Cerebellar cortex (tissue), 1 donor: ENCODE measurements around the gene IL10RA.
"Not testable (repeated sequence)": the region's sequence is repeated elsewhere in the genome, so short reads cannot be mapped to it uniquely, and the experiment has no call there.

Experiments used
- DNase-seq: peaks from one replicate; pipeline ENCODE4 v3.0.0-alpha.2; 2015; ENCODE audit warnings: low spot score

Gene IL10RA

DNA sequence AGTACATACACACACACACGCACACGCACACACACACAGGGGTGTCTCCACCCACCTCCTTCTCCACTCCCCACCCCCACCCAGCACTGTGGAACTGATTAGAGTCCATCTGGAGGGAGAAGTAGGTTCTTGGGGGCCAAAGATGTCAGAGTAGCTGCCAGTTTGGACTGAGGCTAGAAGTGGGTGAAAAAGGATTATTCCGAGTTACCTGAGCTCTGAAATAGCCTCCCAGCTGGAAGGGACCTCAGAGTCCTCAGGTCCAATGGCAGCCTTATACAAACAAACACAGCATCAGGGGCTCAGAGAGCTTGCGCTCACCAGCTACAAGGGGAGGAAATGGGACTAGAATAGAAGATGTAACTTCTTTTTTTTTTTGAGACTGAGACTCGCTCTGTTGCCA, 20.8 kb downstream of the IL10RA start:
- no peak for DNase-seq

- DNase-seq: not testable (repeated sequence)
Observed at GRCh38 chr11:118007563-118008270, 21.5 kb downstream of the IL10RA start.

DNA sequence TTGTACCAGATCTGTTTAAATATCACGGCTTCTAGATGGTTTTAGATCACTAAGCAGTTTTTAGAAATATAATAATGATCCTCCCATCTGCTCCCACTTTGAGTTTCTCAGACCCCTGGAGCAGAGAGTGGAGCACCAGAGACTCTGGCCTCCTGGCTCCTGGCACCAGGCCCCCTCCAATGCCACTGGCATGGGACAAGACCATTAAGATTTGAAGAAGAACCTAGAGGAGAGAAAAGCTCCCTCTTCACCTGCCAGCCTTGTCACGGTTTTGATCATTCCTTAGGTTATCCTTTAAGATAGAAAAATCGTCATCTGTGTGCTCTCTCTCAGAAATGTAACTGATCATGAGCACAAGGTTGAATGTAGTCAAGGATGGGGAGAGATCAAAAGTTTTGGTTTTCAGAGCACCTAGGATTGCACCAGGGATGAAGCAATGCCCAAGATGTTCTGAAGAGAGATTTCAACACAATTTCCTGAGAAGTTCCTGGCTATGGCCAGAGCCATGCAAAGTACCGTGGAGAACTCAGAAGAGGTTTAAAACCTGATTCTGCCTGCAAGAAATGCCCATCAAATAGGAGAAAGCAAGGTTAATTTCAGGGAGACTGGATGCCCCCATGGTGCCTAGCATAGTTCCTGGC, 22.2 kb downstream of the IL10RA start:
- DNase-seq: no peak

- DNase-seq: no peak
Observed at GRCh38 chr11:118009864-118010737, 23.9 kb downstream of the IL10RA start.

DNA sequence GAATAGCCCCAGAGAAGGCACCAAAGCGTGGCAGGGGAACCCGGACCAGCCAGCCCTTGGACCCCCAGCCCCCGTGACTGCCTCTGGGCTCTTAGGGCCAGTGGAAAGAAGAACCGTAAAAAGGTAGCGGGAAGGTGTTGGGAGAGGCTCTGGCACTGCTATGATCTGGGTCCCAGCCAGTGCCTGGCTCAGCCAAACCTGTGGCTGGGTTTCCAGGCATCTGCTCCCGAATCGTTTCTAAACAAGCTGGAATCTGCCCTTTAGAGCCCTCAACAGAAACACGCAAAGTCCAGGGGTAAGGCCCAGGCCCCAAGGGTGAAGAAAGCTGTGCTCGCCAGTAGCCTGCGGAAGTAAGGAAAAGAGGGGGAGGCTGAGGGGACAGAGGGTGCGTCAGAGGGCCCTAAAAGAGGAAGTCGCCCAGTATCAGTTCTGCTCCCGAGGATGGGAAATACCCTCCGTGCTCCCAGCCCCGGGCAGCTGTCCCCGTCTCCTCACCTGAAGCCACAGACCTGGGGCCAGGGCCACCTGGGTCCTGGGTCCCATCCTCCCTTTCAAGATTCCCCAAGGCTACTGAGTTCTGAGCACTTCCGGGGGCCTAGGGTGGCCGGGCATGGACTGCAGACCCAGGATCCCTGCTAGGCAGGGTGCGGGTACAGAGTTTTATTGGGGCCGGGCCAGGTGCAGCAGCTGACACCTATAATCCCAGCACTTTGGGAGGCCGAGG, 24.7 kb downstream of the IL10RA start:
- DNase-seq: peak; percentile 12

- DNase-seq: no peak
Observed at GRCh38 chr11:118012083-118012669, 26.0 kb downstream of the IL10RA start.

GRCh38 chr11:118014022-118014421, 27.8 kb downstream of the IL10RA start:
- DNase-seq: no peak

GRCh38 chr11:118015385-118015841, 29.2 kb downstream of the IL10RA start:
- no peak for DNase-seq

DNA sequence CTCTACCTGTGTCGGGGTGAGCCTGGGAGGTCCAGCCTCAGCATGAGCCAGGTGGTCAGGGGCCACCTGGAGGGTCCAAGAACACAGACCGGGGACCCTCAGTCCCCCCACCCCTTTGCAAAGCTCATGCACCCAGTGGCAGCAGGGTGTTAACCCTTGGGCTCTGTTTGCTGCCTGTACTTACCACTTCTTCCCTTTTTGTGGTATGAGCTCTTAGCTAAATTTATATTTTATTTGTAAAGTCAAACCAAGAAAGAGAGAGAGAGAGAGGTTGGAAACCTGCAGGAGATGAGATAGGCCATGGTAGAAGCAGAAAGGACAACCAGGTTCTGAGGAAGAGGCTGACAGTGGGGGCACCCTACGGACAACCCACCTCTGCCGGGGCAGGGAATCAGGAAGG, 29.9 kb downstream of the IL10RA start:
- DNase-seq: no peak

DNA sequence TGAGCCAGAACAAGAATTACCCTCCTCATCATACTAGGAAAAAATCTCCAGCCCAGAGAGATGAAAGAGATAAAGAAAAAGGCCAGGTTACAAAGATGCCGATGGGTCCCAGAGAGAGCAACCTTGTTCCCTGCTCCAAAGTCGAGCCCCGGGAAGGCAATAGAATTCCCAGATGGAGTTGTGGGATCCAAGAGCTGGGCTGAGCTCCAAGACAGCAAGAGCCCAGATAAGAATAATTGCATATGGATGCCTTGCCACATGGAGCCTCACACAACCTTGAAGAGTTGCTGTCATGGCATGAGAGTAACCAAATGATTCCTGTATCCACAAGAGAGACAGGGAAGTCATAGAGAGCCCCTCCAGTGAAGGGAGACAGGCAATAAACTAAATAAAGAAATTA, 30.9 kb downstream of the IL10RA start:
- no peak for DNase-seq

DNA sequence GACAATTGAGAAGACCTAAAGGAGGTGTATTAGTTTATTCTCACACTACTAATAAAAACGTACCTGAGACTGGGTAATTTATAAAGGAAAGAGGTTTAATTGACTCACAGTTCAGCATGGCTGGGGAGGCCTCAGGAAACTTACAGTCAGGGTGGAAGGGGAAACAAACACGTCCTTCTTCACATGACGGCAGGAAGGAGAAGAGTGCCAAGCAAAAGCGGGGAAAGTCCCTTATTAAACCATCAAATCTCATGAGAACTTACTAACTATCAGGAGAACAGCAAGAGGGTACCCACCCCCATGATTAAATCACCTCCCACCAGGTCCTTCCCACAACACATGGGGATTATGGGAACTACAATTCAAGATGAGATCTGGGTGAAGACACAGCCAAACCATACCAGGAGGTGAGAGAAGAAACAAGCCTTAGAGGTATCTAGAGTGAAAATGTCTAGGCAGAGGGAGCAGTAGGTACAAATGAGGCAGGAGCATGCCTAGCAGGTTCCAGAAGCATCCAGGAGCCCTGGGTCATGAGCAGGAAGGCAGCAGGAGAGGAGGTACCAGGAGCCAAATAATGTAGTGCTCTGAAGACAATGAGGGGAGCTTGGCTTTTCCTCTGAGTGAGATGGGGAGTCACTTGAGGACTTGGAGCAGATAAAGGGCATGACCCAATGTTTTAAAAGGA, 31.6 kb downstream of the IL10RA start:
- DNase-seq: no peak

DNA sequence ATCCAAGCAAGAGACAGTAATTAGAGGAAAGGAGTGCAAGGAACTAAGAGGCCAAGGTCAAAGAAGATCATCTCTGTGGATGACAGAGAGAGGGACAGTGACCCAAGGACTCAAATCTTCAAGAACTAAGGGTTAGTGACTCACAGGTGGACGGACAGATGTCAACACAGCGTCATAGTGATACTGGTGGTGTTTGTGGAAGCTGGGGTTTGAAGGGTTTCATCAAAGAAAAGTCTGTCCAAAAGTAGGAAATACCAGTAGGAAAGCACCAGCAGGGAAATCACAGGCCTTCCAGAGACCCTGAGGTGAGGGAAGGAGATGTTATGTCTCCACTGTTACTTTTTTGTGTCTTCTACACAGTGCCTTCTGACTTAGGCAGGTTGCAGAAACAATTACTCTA, 32.2 kb downstream of the IL10RA start:
- DNase-seq: no peak

DNA sequence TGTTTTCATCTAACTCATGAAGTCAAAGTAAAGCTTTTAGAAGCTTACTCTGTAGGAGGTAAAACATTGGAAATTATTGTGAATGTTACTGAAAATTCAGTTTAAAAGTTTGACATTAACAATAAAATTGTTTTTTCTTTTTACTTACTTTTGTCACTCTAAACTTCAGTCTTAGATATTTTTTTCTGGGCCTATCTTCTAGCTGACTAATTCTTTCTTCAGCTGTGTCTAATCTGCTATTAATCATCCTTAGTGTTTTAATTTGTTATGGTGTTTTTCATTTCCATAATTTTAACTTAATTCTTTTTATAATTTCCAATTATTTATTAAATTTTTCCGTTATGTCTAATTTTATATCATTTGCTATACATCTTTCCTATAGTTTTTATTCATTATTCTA, 35.0 kb downstream of the IL10RA start:
- no peak for DNase-seq

DNA sequence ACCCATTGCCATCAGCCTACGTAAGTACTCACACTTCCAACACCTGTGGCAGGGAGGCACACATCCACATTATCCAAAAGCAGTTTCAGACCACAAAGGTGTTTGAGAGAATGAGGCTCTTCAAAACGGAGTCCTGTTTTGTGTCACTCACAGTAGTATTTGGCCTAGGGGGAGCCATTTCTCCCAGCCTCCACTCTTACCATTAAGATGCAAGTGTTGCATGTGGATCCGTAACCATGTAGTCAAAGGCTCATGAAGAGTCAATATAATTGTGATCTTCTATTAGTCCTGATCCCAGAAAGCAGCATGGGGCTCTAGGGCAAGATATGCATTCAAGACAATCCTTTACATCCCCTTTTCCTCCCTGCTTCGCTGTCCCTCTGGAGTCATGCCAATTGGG, 41.5 kb downstream of the IL10RA start:
- no peak for DNase-seq

GRCh38 chr11:118028626-118029025, 42.4 kb downstream of the IL10RA start:
- no peak for DNase-seq

GRCh38 chr11:118033443-118033842, 47.2 kb downstream of the IL10RA start:
- DNase-seq: no peak

DNA sequence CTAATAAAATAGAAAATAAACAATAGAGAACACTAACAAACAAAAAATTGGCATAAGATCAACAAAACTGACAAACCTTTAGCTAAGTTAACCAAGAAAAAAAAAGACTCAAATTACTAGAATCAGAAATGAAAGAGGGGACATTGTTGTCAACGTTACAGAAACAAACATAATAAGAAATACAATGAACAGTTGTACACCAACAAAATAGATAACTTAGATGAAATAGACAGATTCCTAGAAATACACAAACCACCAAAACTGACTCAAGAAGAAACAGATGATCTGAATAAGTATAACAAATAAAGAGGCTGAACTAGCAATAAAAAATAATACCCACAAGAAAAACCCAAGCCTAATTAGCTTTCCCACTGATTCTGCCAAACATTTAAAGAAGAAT, 55.9 kb downstream of the IL10RA start:
- DNase-seq: no peak

- DNase-seq: no peak
Observed at GRCh38 chr11:118042796-118043195, 56.6 kb downstream of the IL10RA start.

GRCh38 chr11:118045191-118045590, 59.0 kb downstream of the IL10RA start:
- DNase-seq: no peak

- DNase-seq: no peak
Observed at GRCh38 chr11:118046051-118046963, 60.1 kb downstream of the IL10RA start.
